Liver (tissue), 3 donors: ENCODE results near the gene MYOM1.

Experiments
- ATF3 ChIP-seq: IDR thresholded peaks from 2 replicates; pipeline ENCODE4 v1.6.1; 2016; ENCODE audit warnings: antibody characterized with exemption
- CTCF ChIP-seq: fragments of 150-350 bp; IDR thresholded peaks from 2 replicates; pipeline ENCODE4 v1.5.1; 2017; ENCODE audit warnings: improper control_type of control experiment, low read depth, low read length; ENCODE audit not compliant: missing input control
- JUND ChIP-seq, 2 donors: IDR thresholded peaks; 2 replicates each; pipeline ENCODE4 v1.6.1; 2016; ENCODE audit warnings: antibody characterized with exemption in 2 of 2
- MAX ChIP-seq: IDR thresholded peaks from 2 replicates; pipeline ENCODE4 v1.6.1; 2016; ENCODE audit warnings: antibody characterized with exemption
- RAD21 ChIP-seq, 2 donors: IDR thresholded peaks; 2 replicates each; pipeline ENCODE4 v1.6.1; 2016; ENCODE audit warnings: antibody characterized with exemption in 2 of 2, mild to moderate bottlenecking in 2 of 2
- SP1 ChIP-seq: IDR thresholded peaks from 2 replicates; pipeline ENCODE4 v1.6.1; 2018; ENCODE audit warnings: antibody characterized with exemption, mild to moderate bottlenecking
- donor health status: healthy.
- donor health status: healthy.

- TF ChIP-seq CTCF (no peak), RAD21 (IDR thresholded peaks at IDR 0.05) (no peak), SP1 (no peak), ATF3 (no peak), MAX (no peak), JUND (IDR thresholded peaks at IDR 0.05) (no peak)
These were observed 93.2 kb downstream of the MYOM1 start for GRCh38 chr18:3126457-3127097.
